ENCODE results near the gene NCOA7.
"Not testable (repeated sequence)": the region's sequence is repeated elsewhere in the genome, so short reads cannot be mapped to it uniquely, and the experiment has no call there.

The NCOA7 gene

DNA sequence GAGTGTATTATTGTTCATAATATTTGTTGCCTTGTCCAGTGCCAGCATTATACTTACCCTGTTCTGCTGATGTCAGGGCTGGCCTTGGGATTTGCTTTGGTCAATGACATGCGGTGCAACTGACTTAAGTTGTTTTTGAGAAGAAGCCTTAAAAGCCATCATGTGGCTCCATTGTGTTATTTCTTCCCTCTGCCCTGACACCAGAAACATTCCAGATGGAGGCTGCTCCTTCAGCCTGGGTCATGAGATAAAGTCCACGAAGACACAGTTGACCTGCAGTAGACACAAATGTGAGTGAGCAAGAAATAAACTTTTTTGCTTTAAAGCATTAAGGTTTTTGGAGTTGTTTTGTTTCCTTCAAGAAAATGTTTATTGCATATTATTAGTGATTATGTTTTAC is 158.3 kb downstream of the NCOA7 start:
- no peaks in the 10 kb centered on the region for H3K36me3 ChIP-seq (ENCODE audit: insufficient read depth, low read length)
- H2AFZ ChIP-seq (ENCODE audit: low read depth, low read length): no peak overlapping the region
- no peaks in the 10 kb centered on the region for H3K79me2 ChIP-seq (ENCODE audit: insufficient read depth, low read length)
- H3K4me1 ChIP-seq (ENCODE audit: insufficient read depth, low read length): no peaks in the 10 kb centered on the region
- TF ChIP-seq EZH2 (IDR thresholded peaks at IDR 0.05; ENCODE audit: borderline replicate concordance, low read depth, low read length, severe bottlenecking) (no peak), CTCF (IDR thresholded peaks at IDR 0.05; ENCODE audit: borderline replicate concordance, extremely low read depth, low read length, poor library complexity, severe bottlenecking) (no peak)
- no peaks in the 10 kb centered on the region for H4K20me1 ChIP-seq (ENCODE audit: insufficient read depth, low read length)
- no peak overlapping the region for H3K4me3 ChIP-seq (ENCODE audit: low read depth in 1 of 2, low read length in 2 of 2)
- no peak overlapping the region for H3K9ac ChIP-seq (ENCODE audit: low read depth, low read length)
- H3K27ac ChIP-seq (ENCODE audit: low read length): no peak overlapping the region
- peaks cover 8% of the 10 kb centered on the region for H3K9me3 ChIP-seq (ENCODE audit: insufficient read depth, low read length, severe bottlenecking)
- DNase-seq (no peak), ATAC-seq (ENCODE audit: insufficient read depth, low read depth) (no peak)
- peaks cover 4% of the 10 kb centered on the region for H3K27me3 ChIP-seq (ENCODE audit: insufficient read depth, low read length, poor library complexity)
- H3K4me2 ChIP-seq (ENCODE audit: insufficient read depth, low read length): no peak overlapping the region

GRCh38 chr6:125950293-125950692 is 159.5 kb downstream of the NCOA7 start:
- H3K4me2 ChIP-seq (ENCODE audit: insufficient read depth, low read length): no peak overlapping the region
- H3K27me3 ChIP-seq (ENCODE audit: insufficient read depth, low read length, poor library complexity): peaks cover 4% of the 10 kb centered on the region
- H3K79me2 ChIP-seq (ENCODE audit: insufficient read depth, low read length): no peaks in the 10 kb centered on the region
- H4K20me1 ChIP-seq (ENCODE audit: insufficient read depth, low read length): no peaks in the 10 kb centered on the region
- no peak overlapping the region for H2AFZ ChIP-seq (ENCODE audit: low read depth, low read length)
- H3K4me3 ChIP-seq (ENCODE audit: low read depth in 1 of 2, low read length in 2 of 2): no peak overlapping the region
- DNase-seq (no peak), ATAC-seq (ENCODE audit: insufficient read depth, low read depth) (no peak)
- H3K9me3 ChIP-seq (ENCODE audit: insufficient read depth, low read length, severe bottlenecking): peaks cover 8% of the 10 kb centered on the region
- H3K9ac ChIP-seq (ENCODE audit: low read depth, low read length): no peak overlapping the region
- H3K4me1 ChIP-seq (ENCODE audit: insufficient read depth, low read length): no peaks in the 10 kb centered on the region
- H3K27ac ChIP-seq (ENCODE audit: low read length): no peak overlapping the region
- H3K36me3 ChIP-seq (ENCODE audit: insufficient read depth, low read length): no peaks in the 10 kb centered on the region
- TF ChIP-seq CTCF (IDR thresholded peaks at IDR 0.05; ENCODE audit: borderline replicate concordance, extremely low read depth, low read length, poor library complexity, severe bottlenecking): no peak
- TF ChIP-seq EZH2 (IDR thresholded peaks at IDR 0.05; ENCODE audit: borderline replicate concordance, low read depth, low read length, severe bottlenecking): no peak

GRCh38 chr6:125950716-125951115 is 160.0 kb downstream of the NCOA7 start:
- not testable (repeated sequence) for H3K4me2 ChIP-seq (ENCODE audit: insufficient read depth, low read length); H3K9me3 ChIP-seq (ENCODE audit: insufficient read depth, low read length, severe bottlenecking); H3K36me3 ChIP-seq (ENCODE audit: insufficient read depth, low read length); H3K27me3 ChIP-seq (ENCODE audit: insufficient read depth, low read length, poor library complexity); H3K4me3 ChIP-seq (ENCODE audit: low read depth in 1 of 2, low read length in 2 of 2); H3K9ac ChIP-seq (ENCODE audit: low read depth, low read length); ATAC-seq (ENCODE audit: insufficient read depth, low read depth); H2AFZ ChIP-seq (ENCODE audit: low read depth, low read length); H3K79me2 ChIP-seq (ENCODE audit: insufficient read depth, low read length); H3K27ac ChIP-seq (ENCODE audit: low read length); H3K4me1 ChIP-seq (ENCODE audit: insufficient read depth, low read length); DNase-seq; H4K20me1 ChIP-seq (ENCODE audit: insufficient read depth, low read length)

GRCh38 chr6:125951323-125951722 is 160.6 kb downstream of the NCOA7 start:
- Histone ChIP-seq H3K4me3 (ENCODE audit: low read depth in 1 of 2, low read length in 2 of 2) (no peak overlapping the region), H4K20me1 (ENCODE audit: insufficient read depth, low read length) (no peaks in the 10 kb centered on the region), H3K27me3 (ENCODE audit: insufficient read depth, low read length, poor library complexity) (peaks cover 4% of the 10 kb centered on the region), H3K79me2 (ENCODE audit: insufficient read depth, low read length) (no peaks in the 10 kb centered on the region), H3K27ac (ENCODE audit: low read length) (no peak overlapping the region), H3K36me3 (ENCODE audit: insufficient read depth, low read length) (no peaks in the 10 kb centered on the region), H3K9me3 (ENCODE audit: insufficient read depth, low read length, severe bottlenecking) (peaks cover 8% of the 10 kb centered on the region), H2AFZ (ENCODE audit: low read depth, low read length) (no peak overlapping the region), H3K4me1 (ENCODE audit: insufficient read depth, low read length) (peaks cover 7% of the 10 kb centered on the region), H3K9ac (ENCODE audit: low read depth, low read length) (no peak overlapping the region), H3K4me2 (ENCODE audit: insufficient read depth, low read length) (no peak overlapping the region)
- TF ChIP-seq CTCF (IDR thresholded peaks at IDR 0.05; ENCODE audit: borderline replicate concordance, extremely low read depth, low read length, poor library complexity, severe bottlenecking): no peak
- TF ChIP-seq EZH2 (IDR thresholded peaks at IDR 0.05; ENCODE audit: borderline replicate concordance, low read depth, low read length, severe bottlenecking): no peak
- no peak for ATAC-seq (ENCODE audit: insufficient read depth, low read depth)
- no peak for DNase-seq

All from DND-41 (cell line).